ENCODE results near the gene CEP70. TPM values are rescaled to one million over a fixed set of nuclear protein-coding genes. Genes with fewer than 3 reads are reported as not detected.

CEP70 gene
- total and polyA plus RNA-seq, 2 donors (not counting 1 experiment from before 2014, with no cell fraction given) = 1.00 to 9.6 TPM

DNA sequence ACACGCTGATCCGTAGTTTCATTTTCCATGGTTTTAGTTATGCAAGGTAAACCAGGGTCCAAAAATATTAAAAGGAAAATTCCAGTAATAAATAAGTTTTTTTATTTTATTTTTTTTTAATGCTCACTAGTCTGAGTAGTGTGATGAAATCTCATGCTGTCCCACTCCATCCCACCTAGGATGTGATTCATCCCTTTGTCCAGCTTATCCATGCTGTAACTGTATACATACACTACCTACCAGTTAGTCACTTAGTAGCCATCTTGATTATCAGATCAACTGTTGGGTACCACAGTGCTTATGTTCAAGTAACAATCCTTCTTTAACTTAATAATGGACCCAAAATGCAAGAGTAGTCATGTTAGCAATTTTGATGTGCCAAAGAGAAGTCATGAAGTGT, 84.5 kb downstream of the CEP70 start:
- WGBS (ENCODE audit: insufficient coverage) = no CpG with 5 or more reads among the region's 2 CpGs
- Histone ChIP-seq H3K9me3 (ENCODE audit: control extremely low read depth in 1 of 3, control insufficient read depth in 2 of 3, insufficient read depth in 1 of 3, low read length in 2 of 3) (no peaks in the 10 kb centered on the region), H3K4me1 (ENCODE audit: control insufficient read depth in 2 of 2, insufficient read depth in 2 of 2, low read length in 2 of 2) (no peaks in the 10 kb centered on the region), H3K9ac (ENCODE audit: low read length) (no peak overlapping the region), H3K27me3 (replicated peaks in 1 of 4; ENCODE audit: control extremely low read depth in 1 of 4, control insufficient read depth in 3 of 4, insufficient read depth in 4 of 4, low read length in 3 of 4) (no peaks in the 10 kb centered on the region), H3K4me3 (ENCODE audit: control extremely low read depth in 1 of 5, extremely low read depth in 1 of 5, insufficient read depth in 1 of 5, low read depth in 2 of 5, low read length in 4 of 5) (no peak overlapping the region), H2AFZ (ENCODE audit: insufficient read depth, low read depth, low read length, poor library complexity, severe bottlenecking) (no peak overlapping the region), H3K27ac (ENCODE audit: low read length in 2 of 2) (no peak overlapping the region), H4K20me1 (ENCODE audit: control insufficient read depth, insufficient read depth, low read length, poor library complexity, severe bottlenecking) (no peaks in the 10 kb centered on the region), H3K79me2 (ENCODE audit: control insufficient read depth, insufficient read depth, low read length) (no peaks in the 10 kb centered on the region), H3K4me2 (replicated peaks; ENCODE audit: low read depth, low read length, poor library complexity, severe bottlenecking) (no peak overlapping the region), H3K36me3 (replicated peaks in 1 of 2; ENCODE audit: control extremely low read depth in 1 of 2, control insufficient read depth in 1 of 2, extremely low read depth in 1 of 2, insufficient read depth in 2 of 2, low read length in 1 of 2) (no peaks in the 10 kb centered on the region)
- no peaks in the 10 kb centered on the region for H3K9me3 Mint-ChIP-seq (ENCODE audit: insufficient read depth)
- no peak overlapping the region for H3K4me3 Mint-ChIP-seq
- no peak for TF ChIP-seq EZH2 (IDR thresholded peaks at IDR 0.05; ENCODE audit: borderline replicate concordance, insufficient read depth, low read depth, low read length, poor library complexity, severe bottlenecking)
- TF ChIP-seq, protein P1, sequence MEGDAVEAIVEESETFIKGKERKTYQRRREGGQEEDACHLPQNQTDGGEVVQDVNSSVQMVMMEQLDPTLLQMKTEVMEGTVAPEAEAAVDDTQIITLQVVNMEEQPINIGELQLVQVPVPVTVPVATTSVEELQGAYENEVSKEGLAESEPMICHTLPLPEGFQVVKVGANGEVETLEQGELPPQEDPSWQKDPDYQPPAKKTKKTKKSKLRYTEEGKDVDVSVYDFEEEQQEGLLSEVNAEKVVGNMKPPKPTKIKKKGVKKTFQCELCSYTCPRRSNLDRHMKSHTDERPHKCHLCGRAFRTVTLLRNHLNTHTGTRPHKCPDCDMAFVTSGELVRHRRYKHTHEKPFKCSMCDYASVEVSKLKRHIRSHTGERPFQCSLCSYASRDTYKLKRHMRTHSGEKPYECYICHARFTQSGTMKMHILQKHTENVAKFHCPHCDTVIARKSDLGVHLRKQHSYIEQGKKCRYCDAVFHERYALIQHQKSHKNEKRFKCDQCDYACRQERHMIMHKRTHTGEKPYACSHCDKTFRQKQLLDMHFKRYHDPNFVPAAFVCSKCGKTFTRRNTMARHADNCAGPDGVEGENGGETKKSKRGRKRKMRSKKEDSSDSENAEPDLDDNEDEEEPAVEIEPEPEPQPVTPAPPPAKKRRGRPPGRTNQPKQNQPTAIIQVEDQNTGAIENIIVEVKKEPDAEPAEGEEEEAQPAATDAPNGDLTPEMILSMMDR (IDR thresholded peaks at IDR 0.05) = no peak
- ChIA-PET CTCF (no interaction called here), POLR2A (no interaction called here)
- DNase-seq (no peak), ATAC-seq (ENCODE audit: low read depth) (no peak)
- intact Hi-C loops (cut with micrococcal nuclease) = no loop called here
- H3K4me1 Mint-ChIP-seq = no peaks in the 10 kb centered on the region
- no peaks in the 10 kb centered on the region for H3K27me3 Mint-ChIP-seq
- H3K27ac Mint-ChIP-seq = no peak overlapping the region

DNA sequence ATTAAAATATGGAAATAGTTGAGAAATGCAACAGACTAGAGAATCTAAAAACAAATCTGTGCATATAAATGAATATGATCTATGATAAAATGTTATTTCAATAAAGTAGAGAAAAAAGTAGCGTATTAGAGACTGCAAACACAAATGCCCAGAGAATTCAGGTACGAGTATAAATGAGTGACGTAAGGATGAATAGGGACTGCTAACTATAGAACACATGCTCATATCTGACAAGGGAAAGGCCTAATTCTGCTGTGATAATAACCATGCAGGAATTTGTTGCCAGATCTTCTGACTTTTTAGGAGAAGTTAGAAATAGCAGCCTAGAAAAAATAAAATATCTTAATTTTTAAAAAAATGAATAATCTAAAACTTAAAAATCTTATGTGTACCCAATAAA, 86.5 kb downstream of the CEP70 start:
- no peaks in the 10 kb centered on the region for H4K20me1 ChIP-seq (ENCODE audit: control insufficient read depth, insufficient read depth, low read length, poor library complexity, severe bottlenecking)
- POLR2A ChIA-PET = no interaction called here
- no peaks in the 10 kb centered on the region for H3K4me1 ChIP-seq (ENCODE audit: control insufficient read depth in 2 of 2, insufficient read depth in 2 of 2, low read length in 2 of 2)
- Mint-ChIP-seq H3K27me3 (no peaks in the 10 kb centered on the region), H3K27ac (no peak overlapping the region), H3K4me3 (no peak overlapping the region), H3K4me1 (no peaks in the 10 kb centered on the region), H3K9me3 (ENCODE audit: insufficient read depth) (no peaks in the 10 kb centered on the region)
- H3K9me3 ChIP-seq (ENCODE audit: control extremely low read depth in 1 of 3, control insufficient read depth in 2 of 3, insufficient read depth in 1 of 3, low read length in 2 of 3) = no peaks in the 10 kb centered on the region
- H3K27me3 ChIP-seq (replicated peaks in 1 of 4; ENCODE audit: control extremely low read depth in 1 of 4, control insufficient read depth in 3 of 4, insufficient read depth in 4 of 4, low read length in 3 of 4) = no peaks in the 10 kb centered on the region
- no peak overlapping the region for H3K9ac ChIP-seq (ENCODE audit: low read length)
- no peak for ATAC-seq (ENCODE audit: low read depth)
- no peak overlapping the region for H3K27ac ChIP-seq (ENCODE audit: low read length in 2 of 2)
- H2AFZ ChIP-seq (ENCODE audit: insufficient read depth, low read depth, low read length, poor library complexity, severe bottlenecking) = no peak overlapping the region
- CTCF ChIA-PET = interaction anchor here (0.6 kb wide), 1 partner anchor 403 kb away, joined by 3 read pairs; no protein-coding TSS in a partner anchor
- H3K79me2 ChIP-seq (ENCODE audit: control insufficient read depth, insufficient read depth, low read length) = no peaks in the 10 kb centered on the region
- H3K4me3 ChIP-seq (ENCODE audit: control extremely low read depth in 1 of 5, extremely low read depth in 1 of 5, insufficient read depth in 1 of 5, low read depth in 2 of 5, low read length in 4 of 5) = no peak overlapping the region
- no peaks in the 10 kb centered on the region for H3K36me3 ChIP-seq (replicated peaks in 1 of 2; ENCODE audit: control extremely low read depth in 1 of 2, control insufficient read depth in 1 of 2, extremely low read depth in 1 of 2, insufficient read depth in 2 of 2, low read length in 1 of 2)
- H3K4me2 ChIP-seq (replicated peaks; ENCODE audit: low read depth, low read length, poor library complexity, severe bottlenecking) = no peak overlapping the region
- no CpG with 5 or more reads among the region's 3 CpGs for WGBS (ENCODE audit: insufficient coverage)
- no peak for TF ChIP-seq EZH2 (IDR thresholded peaks at IDR 0.05; ENCODE audit: borderline replicate concordance, insufficient read depth, low read depth, low read length, poor library complexity, severe bottlenecking)
- TF ChIP-seq, protein P1 (IDR thresholded peaks at IDR 0.05) = no peak
- DNase-seq = no peak
- intact Hi-C loops (cut with micrococcal nuclease) = no loop called here

Measured in B cell (primary cell).